SK-N-SH treated with all-trans-retinoic acid at 6 μM for 48 hours (cell line): ENCODE results near the gene FXYD6.

Experiments used
- ATAC-seq: fragments of 200-7000 bp; cut with Tn5 transposase; 3 replicates; pipeline ENCODE4 v1.9.1; 2020; ENCODE audit warnings: mild to moderate bottlenecking, moderate library complexity
- ARNTL ChIP-seq: fragments of 450-650 bp; formaldehyde crosslinking; IDR thresholded peaks from 2 replicates; pipeline ENCODE4 v1.5.0; 2020; ENCODE audit warnings: low read depth, mild to moderate bottlenecking, moderate library complexity, borderline replicate concordance
- BACH2 ChIP-seq: fragments of 250-450 bp; sonication (Bioruptor Pico); IDR thresholded peaks from 2 replicates; pipeline ENCODE4 v1.9.0; 2021; ENCODE audit warnings: mild to moderate bottlenecking, borderline replicate concordance
- CSDC2 ChIP-seq: fragments of 250-450 bp; sonication (Bioruptor Pico); IDR thresholded peaks from 2 replicates; pipeline ENCODE4 v1.5.0; 2020; ENCODE audit warnings: mild to moderate bottlenecking, moderate library complexity
- GLIS3 ChIP-seq: fragments of 250-450 bp; sonication (Bioruptor Pico); IDR thresholded peaks from 2 replicates; pipeline ENCODE4 v1.5.0; 2020; ENCODE audit warnings: mild to moderate bottlenecking, moderate library complexity
- OSR1 ChIP-seq: fragments of 250-450 bp; sonication (Bioruptor Pico); IDR thresholded peaks from 2 replicates; pipeline ENCODE4 v1.8.0; 2022; ENCODE audit warnings: moderate library complexity, mild to moderate bottlenecking, inconsistent platforms
- RARB ChIP-seq: fragments of 250-450 bp; sonication (Bioruptor Pico); IDR thresholded peaks from 2 replicates; pipeline ENCODE4 v1.8.0; 2021; ENCODE audit warnings: mild to moderate bottlenecking, moderate library complexity
- SNAI2 ChIP-seq: fragments of 250-450 bp; sonication (Bioruptor Pico); IDR thresholded peaks from 2 replicates; pipeline ENCODE4 v1.5.0; 2020; ENCODE audit warnings: mild to moderate bottlenecking, moderate library complexity
- TOX ChIP-seq: fragments of 250-450 bp; sonication (Bioruptor Pico); IDR thresholded peaks from 2 replicates; pipeline ENCODE4 v1.8.0; 2021; ENCODE audit warnings: mild to moderate bottlenecking, moderate library complexity, borderline replicate concordance
- ZC3H10 ChIP-seq: fragments of 250-450 bp; sonication (Bioruptor Pico); IDR thresholded peaks from 2 replicates; pipeline ENCODE4 v1.5.1; 2021; ENCODE audit warnings: mild to moderate bottlenecking, moderate library complexity
- ZFP30 ChIP-seq: fragments of 450-650 bp; formaldehyde crosslinking; IDR thresholded peaks from 2 replicates; pipeline ENCODE4 v1.5.0; 2022; ENCODE audit warnings: mild to moderate bottlenecking, moderate library complexity
- ZNF565 ChIP-seq: fragments of 450-650 bp; formaldehyde crosslinking; conservative IDR thresholded peaks from 2 replicates; pipeline ENCODE4 v1.5.0; 2020; ENCODE audit warnings: low read depth, mild to moderate bottlenecking, moderate library complexity
- ZNF70 ChIP-seq: fragments of 450-650 bp; formaldehyde crosslinking; IDR thresholded peaks from 2 replicates; pipeline ENCODE4 v1.5.0; 2020; ENCODE audit warnings: mild to moderate bottlenecking, moderate library complexity
- ZNF8 ChIP-seq: fragments of 450-650 bp; formaldehyde crosslinking; IDR thresholded peaks from 2 replicates; pipeline ENCODE4 v1.5.0; 2020; ENCODE audit warnings: mild to moderate bottlenecking, moderate library complexity
- TF ChIP-seq, protein P1 (sequence below): fragments of 250-450 bp; sonication (Bioruptor Pico); IDR thresholded peaks from 2 replicates; pipeline ENCODE4 v1.8.0; 2020; ENCODE audit warnings: mild to moderate bottlenecking, moderate library complexity, borderline replicate concordance
- TF ChIP-seq, protein P2 (sequence below): fragments of 250-450 bp; sonication (Bioruptor Pico); IDR thresholded peaks from 2 replicates; pipeline ENCODE4 v1.5.0; 2020; ENCODE audit warnings: mild to moderate bottlenecking, moderate library complexity
- TF ChIP-seq, protein P3 (sequence below): fragments of 250-450 bp; sonication (Bioruptor Pico); IDR thresholded peaks from 2 replicates; pipeline ENCODE4 v1.5.1; 2020; ENCODE audit warnings: low read depth, mild to moderate bottlenecking, moderate library complexity
- TF ChIP-seq, protein P4 (sequence below): fragments of 250-450 bp; sonication (Bioruptor Pico); IDR thresholded peaks from 2 replicates; pipeline ENCODE4 v1.8.0; 2021; ENCODE audit warnings: low read depth, mild to moderate bottlenecking, moderate library complexity, borderline replicate concordance
- TF ChIP-seq, protein P5 (sequence below): fragments of 250-450 bp; sonication (Bioruptor Pico); IDR thresholded peaks from 2 replicates; pipeline ENCODE4 v1.5.1; 2021; ENCODE audit warnings: mild to moderate bottlenecking, moderate library complexity

The FXYD6 gene

DNA sequence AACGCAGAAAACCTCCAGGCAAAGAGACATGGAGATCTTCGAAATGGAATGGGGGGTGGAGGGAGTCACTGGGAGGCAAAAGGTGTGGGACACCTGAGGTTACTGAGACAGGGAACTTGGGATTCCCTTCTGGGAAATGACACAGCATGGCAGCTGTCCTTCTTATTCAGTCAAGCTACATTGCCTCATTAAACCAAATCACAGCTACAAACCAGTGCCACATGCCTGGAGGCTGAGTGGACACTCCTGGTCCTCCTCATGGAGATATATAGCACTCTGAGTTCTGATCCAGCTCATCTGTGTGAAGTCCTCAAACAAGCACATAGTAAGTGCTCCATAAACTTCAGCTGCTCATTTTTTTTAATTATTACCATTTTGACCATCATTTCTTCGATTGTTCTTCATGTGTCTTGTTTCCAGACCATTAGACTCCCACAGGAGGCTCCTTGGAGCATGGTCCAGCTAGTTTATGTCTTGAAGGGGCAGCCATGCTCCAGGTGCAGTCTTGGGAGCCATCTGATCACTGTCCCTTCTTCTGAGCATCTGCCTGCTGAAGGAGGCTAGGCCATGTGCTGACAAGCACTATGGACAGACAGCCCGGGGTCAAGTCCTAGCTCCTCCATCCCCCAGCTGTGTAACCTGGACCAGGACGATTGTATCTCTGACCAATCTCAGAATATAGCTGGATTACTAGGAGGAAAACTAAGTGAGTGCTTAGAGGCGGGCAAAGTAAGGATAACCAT lies 42.2 kb downstream of the FXYD6 start:
- TF ChIP-seq BACH2 (CRISPR knock-in tag): no peak
- TF ChIP-seq, protein P1, sequence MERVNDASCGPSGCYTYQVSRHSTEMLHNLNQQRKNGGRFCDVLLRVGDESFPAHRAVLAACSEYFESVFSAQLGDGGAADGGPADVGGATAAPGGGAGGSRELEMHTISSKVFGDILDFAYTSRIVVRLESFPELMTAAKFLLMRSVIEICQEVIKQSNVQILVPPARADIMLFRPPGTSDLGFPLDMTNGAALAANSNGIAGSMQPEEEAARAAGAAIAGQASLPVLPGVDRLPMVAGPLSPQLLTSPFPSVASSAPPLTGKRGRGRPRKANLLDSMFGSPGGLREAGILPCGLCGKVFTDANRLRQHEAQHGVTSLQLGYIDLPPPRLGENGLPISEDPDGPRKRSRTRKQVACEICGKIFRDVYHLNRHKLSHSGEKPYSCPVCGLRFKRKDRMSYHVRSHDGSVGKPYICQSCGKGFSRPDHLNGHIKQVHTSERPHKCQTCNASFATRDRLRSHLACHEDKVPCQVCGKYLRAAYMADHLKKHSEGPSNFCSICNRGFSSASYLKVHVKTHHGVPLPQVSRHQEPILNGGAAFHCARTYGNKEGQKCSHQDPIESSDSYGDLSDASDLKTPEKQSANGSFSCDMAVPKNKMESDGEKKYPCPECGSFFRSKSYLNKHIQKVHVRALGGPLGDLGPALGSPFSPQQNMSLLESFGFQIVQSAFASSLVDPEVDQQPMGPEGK (CRISPR knock-in tag): no peak
- TF ChIP-seq, protein P2, sequence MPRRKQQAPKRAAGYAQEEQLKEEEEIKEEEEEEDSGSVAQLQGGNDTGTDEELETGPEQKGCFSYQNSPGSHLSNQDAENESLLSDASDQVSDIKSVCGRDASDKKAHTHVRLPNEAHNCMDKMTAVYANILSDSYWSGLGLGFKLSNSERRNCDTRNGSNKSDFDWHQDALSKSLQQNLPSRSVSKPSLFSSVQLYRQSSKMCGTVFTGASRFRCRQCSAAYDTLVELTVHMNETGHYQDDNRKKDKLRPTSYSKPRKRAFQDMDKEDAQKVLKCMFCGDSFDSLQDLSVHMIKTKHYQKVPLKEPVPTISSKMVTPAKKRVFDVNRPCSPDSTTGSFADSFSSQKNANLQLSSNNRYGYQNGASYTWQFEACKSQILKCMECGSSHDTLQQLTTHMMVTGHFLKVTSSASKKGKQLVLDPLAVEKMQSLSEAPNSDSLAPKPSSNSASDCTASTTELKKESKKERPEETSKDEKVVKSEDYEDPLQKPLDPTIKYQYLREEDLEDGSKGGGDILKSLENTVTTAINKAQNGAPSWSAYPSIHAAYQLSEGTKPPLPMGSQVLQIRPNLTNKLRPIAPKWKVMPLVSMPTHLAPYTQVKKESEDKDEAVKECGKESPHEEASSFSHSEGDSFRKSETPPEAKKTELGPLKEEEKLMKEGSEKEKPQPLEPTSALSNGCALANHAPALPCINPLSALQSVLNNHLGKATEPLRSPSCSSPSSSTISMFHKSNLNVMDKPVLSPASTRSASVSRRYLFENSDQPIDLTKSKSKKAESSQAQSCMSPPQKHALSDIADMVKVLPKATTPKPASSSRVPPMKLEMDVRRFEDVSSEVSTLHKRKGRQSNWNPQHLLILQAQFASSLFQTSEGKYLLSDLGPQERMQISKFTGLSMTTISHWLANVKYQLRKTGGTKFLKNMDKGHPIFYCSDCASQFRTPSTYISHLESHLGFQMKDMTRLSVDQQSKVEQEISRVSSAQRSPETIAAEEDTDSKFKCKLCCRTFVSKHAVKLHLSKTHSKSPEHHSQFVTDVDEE (CRISPR knock-in tag): no peak
- TF ChIP-seq, protein P3, sequence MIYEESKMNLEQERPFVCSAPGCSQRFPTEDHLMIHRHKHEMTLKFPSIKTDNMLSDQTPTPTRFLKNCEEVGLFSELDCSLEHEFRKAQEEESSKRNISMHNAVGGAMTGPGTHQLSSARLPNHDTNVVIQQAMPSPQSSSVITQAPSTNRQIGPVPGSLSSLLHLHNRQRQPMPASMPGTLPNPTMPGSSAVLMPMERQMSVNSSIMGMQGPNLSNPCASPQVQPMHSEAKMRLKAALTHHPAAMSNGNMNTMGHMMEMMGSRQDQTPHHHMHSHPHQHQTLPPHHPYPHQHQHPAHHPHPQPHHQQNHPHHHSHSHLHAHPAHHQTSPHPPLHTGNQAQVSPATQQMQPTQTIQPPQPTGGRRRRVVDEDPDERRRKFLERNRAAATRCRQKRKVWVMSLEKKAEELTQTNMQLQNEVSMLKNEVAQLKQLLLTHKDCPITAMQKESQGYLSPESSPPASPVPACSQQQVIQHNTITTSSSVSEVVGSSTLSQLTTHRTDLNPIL (CRISPR knock-in tag): no peak
- TF ChIP-seq, protein P4, sequence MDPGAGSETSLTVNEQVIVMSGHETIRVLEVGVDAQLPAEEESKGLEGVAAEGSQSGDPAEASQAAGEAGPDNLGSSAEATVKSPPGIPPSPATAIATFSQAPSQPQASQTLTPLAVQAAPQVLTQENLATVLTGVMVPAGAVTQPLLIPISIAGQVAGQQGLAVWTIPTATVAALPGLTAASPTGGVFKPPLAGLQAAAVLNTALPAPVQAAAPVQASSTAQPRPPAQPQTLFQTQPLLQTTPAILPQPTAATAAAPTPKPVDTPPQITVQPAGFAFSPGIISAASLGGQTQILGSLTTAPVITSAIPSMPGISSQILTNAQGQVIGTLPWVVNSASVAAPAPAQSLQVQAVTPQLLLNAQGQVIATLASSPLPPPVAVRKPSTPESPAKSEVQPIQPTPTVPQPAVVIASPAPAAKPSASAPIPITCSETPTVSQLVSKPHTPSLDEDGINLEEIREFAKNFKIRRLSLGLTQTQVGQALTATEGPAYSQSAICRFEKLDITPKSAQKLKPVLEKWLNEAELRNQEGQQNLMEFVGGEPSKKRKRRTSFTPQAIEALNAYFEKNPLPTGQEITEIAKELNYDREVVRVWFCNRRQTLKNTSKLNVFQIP (CRISPR knock-in tag): no peak
- no peak for TF ChIP-seq ZC3H10 (CRISPR knock-in tag)
- TF ChIP-seq SNAI2 (CRISPR knock-in tag): no peak
- TF ChIP-seq GLIS3: no peak
- no peak for TF ChIP-seq ZFP30 (CRISPR knock-in tag)
- no peak for TF ChIP-seq RARB
- TF ChIP-seq ZNF565: no peak
- no peak for TF ChIP-seq TOX (CRISPR knock-in tag)
- TF ChIP-seq, protein P5, sequence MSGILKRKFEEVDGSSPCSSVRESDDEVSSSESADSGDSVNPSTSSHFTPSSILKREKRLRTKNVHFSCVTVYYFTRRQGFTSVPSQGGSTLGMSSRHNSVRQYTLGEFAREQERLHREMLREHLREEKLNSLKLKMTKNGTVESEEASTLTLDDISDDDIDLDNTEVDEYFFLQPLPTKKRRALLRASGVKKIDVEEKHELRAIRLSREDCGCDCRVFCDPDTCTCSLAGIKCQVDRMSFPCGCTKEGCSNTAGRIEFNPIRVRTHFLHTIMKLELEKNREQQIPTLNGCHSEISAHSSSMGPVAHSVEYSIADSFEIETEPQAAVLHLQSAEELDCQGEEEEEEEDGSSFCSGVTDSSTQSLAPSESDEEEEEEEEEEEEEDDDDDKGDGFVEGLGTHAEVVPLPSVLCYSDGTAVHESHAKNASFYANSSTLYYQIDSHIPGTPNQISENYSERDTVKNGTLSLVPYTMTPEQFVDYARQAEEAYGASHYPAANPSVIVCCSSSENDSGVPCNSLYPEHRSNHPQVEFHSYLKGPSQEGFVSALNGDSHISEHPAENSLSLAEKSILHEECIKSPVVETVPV (CRISPR knock-in tag): no peak

DNA sequence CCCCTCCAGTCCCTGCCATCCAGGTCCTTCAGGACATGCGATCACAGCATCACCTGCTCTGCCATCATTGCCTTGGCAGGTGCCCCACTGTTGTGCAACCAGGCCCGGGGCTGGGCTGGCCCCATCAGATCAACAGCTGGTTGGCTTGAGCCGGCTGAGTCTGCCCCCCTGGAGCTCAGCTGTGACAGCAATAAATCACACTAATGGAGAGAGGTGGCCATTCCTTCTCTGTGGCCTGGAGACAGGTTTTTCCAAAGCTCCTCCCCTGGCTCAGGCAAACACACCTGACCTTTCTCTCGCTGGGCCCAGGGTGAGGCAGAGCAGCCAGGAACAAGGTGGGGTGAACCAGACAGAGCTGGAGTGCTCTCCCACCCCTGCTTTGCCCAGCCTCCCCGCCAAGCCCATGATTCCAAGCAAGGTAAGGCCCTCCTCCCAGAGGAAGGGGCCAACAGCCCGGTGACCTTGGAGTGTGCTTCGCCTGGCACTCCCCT lies 43.0 kb downstream of the FXYD6 start:
- ATAC-seq: no peak
- TF ChIP-seq BACH2 (CRISPR knock-in tag) (no peak), ARNTL (CRISPR knock-in tag) (no peak), ZNF8 (CRISPR knock-in tag) (no peak), CSDC2 (CRISPR knock-in tag) (no peak), GLIS3 (no peak), ZNF70 (CRISPR knock-in tag) (no peak), OSR1 (no peak), TOX (CRISPR knock-in tag) (no peak), ZNF565 (no peak)
- TF ChIP-seq, protein P3 (CRISPR knock-in tag): no peak
- TF ChIP-seq, protein P5 (CRISPR knock-in tag): no peak

More for the DNA sequence above, 42.2 kb downstream of the FXYD6 start:
- ATAC-seq: no peak
